Measurements from ENCODE around the gene MAPKAP1.

The MAPKAP1 gene

GRCh38 chr9:125468646-125469045 lies 238.4 kb downstream of the MAPKAP1 start:
- ChIA-PET CTCF (no interaction called here), POLR2A (no interaction called here)
- no peak for DNase-seq (ENCODE audit: extremely low spot score)
- no peak for TF ChIP-seq CTBP1 (IDR thresholded peaks at IDR 0.05; ENCODE audit: borderline replicate concordance)
- no peak for TF ChIP-seq FOXK2 (IDR thresholded peaks at IDR 0.05)

DNA sequence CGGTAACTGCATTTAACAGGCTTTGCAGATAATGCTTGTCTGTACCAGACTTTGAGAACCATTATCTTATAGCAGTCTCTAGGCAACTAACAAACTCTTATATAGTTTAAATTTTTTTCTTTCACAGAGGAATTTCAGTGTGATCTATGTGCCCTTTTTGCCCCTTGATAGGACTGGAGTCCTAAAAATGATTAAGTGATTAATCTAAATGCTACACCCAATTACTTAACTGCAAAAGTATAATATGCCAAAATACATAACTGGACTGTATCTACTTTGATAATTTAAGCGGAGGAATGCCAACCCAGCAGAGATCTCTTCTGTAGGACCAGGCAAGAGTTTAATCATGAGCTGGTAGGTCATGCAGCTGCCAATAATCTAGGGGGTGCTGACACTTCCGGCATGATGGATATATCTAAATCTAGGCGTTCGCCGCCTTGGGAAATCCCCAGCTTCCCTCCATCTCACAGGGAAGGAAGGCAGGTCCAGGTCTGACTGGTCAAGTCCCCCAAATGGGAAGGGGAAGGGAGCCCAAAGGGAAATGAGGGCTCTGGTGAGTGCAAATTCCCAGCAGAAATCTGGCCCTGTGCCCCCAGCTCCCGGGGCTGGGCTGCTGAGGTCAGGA lies 239.8 kb downstream of the MAPKAP1 start:
- no peak for DNase-seq (ENCODE audit: extremely low spot score)
- CTCF ChIA-PET: no interaction called here
- POLR2A ChIA-PET: no interaction called here
- TF ChIP-seq BHLHE40 (IDR thresholded peaks at IDR 0.05; ENCODE audit: borderline replicate concordance) (no peak), ELF4 (IDR thresholded peaks at IDR 0.05) (no peak), FOXK2 (IDR thresholded peaks at IDR 0.05) (no peak), SUZ12 (IDR thresholded peaks at IDR 0.05) (no peak), NFRKB (IDR thresholded peaks at IDR 0.05) (no peak), FOXA1 (IDR thresholded peaks at IDR 0.05) (no peak), ZNF384 (IDR thresholded peaks at IDR 0.05) (no peak), TARDBP (IDR thresholded peaks at IDR 0.05) (no peak), L3MBTL2 (conservative IDR thresholded peaks at IDR 0.05) (no peak)
- TF ChIP-seq, protein P1, sequence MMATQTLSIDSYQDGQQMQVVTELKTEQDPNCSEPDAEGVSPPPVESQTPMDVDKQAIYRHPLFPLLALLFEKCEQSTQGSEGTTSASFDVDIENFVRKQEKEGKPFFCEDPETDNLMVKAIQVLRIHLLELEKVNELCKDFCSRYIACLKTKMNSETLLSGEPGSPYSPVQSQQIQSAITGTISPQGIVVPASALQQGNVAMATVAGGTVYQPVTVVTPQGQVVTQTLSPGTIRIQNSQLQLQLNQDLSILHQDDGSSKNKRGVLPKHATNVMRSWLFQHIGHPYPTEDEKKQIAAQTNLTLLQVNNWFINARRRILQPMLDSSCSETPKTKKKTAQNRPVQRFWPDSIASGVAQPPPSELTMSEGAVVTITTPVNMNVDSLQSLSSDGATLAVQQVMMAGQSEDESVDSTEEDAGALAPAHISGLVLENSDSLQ (IDR thresholded peaks at IDR 0.05): no peak

GRCh38 chr9:125466411-125466810 lies 240.6 kb downstream of the MAPKAP1 start:
- ChIA-PET POLR2A (no interaction called here), CTCF (no interaction called here)
- TF ChIP-seq FOXK2 (IDR thresholded peaks at IDR 0.05) (no peak), NFRKB (IDR thresholded peaks at IDR 0.05) (no peak), L3MBTL2 (conservative IDR thresholded peaks at IDR 0.05) (no peak)
- TF ChIP-seq, protein P1 (IDR thresholded peaks at IDR 0.05): peak; percentile 50; the same call in 1 of the 2 replicates
- DNase-seq (ENCODE audit: extremely low spot score): no peak

GRCh38 chr9:125464591-125465385 lies 242.2 kb downstream of the MAPKAP1 start:
- ChIA-PET CTCF (no interaction called here), POLR2A (no interaction called here)
- TF ChIP-seq ZNF384 (IDR thresholded peaks at IDR 0.05) (no peak), NFRKB (IDR thresholded peaks at IDR 0.05) (no peak), HDGF (IDR thresholded peaks at IDR 0.05; ENCODE audit: borderline replicate concordance) (no peak), ELF4 (IDR thresholded peaks at IDR 0.05) (no peak)
- TF ChIP-seq, protein P1 (IDR thresholded peaks at IDR 0.05): no peak
- no peak for DNase-seq (ENCODE audit: extremely low spot score)

DNA sequence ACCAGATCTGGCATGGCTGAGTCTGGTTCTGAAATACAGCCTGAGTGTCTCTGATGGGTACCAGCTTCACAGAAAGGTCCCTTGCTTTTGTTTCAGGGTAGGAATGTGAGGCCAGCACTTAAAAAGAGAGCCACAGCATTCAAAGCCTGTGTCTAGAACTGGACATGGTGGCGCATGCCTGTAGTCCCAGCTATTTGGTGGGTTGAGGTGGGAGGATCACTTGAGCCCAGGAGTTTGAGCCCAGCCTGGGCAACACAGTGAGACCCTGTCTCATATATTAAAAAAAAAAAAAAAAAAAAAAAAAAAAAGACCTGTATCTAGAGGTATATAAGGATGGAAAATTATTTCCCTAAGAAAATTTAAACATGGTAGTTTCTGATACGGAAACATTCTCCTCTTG lies 243.1 kb downstream of the MAPKAP1 start:
- ChIA-PET CTCF (interaction anchor here (1.7 kb wide), 1 partner anchor 9 kb away, joined by 11 read pairs; no protein-coding TSS in a partner anchor), POLR2A (no interaction called here)
- no peak for TF ChIP-seq ARNT (IDR thresholded peaks at IDR 0.05)
- TF ChIP-seq LEF1 (IDR thresholded peaks at IDR 0.05; ENCODE audit: borderline replicate concordance): no peak
- TF ChIP-seq ZNF384 (IDR thresholded peaks at IDR 0.05): 0 out of 2 replicates have a peak, but pooled peaks have one; percentile 17
- no peak for DNase-seq (ENCODE audit: extremely low spot score)

DNA sequence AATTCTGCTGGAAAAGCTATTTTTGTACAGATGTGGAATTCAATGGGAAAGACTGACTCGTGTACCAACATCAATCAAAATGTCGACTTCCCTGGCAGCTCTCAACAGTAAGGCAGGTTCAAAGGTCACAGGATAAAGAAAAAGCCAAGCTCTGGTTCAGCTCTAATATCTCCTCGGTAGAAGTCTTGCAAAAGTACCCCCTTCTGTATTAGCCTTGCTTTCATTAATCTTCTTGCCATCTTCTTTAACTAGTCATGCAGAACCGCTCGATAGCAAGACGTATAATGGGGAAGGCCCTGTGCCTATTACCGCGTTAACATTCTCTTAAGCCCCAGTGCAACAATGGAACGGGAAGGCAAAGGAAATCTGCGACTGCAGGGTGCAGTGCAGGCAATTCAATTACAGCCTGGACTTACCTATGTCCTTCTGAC lies 244.1 kb downstream of the MAPKAP1 start:
- POLR2A ChIA-PET: no interaction called here
- CTCF ChIA-PET: interaction anchor here (1.7 kb wide), 1 partner anchor 10 kb away, joined by 11 read pairs; no protein-coding TSS in a partner anchor
- no peak for DNase-seq (ENCODE audit: extremely low spot score)
- no peak for TF ChIP-seq LEF1 (IDR thresholded peaks at IDR 0.05; ENCODE audit: borderline replicate concordance)
- TF ChIP-seq, protein P1 (IDR thresholded peaks at IDR 0.05): peak; percentile 64

DNA sequence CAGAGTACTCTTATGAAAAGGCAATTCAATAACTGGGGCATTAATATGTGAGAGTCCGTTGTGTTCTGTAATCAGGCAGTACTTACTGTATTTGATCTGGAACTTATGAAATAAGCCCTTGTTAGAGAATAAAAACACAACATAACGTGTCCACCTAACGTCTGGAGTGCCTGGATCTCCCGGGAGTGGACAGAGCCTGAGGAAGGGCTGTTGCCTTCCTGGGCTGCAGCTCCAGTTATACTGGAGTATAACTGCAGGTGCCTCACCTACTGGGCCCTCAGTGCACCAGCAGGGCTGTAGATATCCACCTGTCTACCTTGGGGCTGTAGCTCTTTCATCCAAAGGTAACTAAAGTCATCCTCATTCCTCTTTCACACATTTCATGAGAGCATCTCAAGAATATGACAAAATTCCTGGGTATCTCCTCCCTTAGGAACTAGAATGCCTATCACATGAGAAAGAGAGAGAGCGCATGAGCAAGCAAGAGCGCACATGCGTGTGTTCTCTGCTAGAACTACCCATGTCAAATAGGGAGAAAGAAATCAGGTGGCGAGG lies 245.3 kb downstream of the MAPKAP1 start:
- DNase-seq (ENCODE audit: extremely low spot score): no peak
- ChIA-PET CTCF (interaction anchor here (0.6 kb wide), 1 partner anchor 58 kb away, joined by 3 read pairs; no protein-coding TSS in a partner anchor), POLR2A (no interaction called here)

More for the DNA sequence above, 245.3 kb downstream of the MAPKAP1 start:
- TF ChIP-seq HDGF (IDR thresholded peaks at IDR 0.05; ENCODE audit: borderline replicate concordance) (no peak), SP1 (IDR thresholded peaks at IDR 0.05) (no peak), CTBP1 (IDR thresholded peaks at IDR 0.05; ENCODE audit: borderline replicate concordance) (no peak), ELF4 (IDR thresholded peaks at IDR 0.05) (no peak), LEF1 (IDR thresholded peaks at IDR 0.05; ENCODE audit: borderline replicate concordance) (no peak), FOXK2 (IDR thresholded peaks at IDR 0.05) (no peak), FOXM1 (IDR thresholded peaks at IDR 0.05; ENCODE audit: borderline replicate concordance) (no peak), ARNT (IDR thresholded peaks at IDR 0.05) (no peak), ZNF384 (IDR thresholded peaks at IDR 0.05) (no peak), NFRKB (IDR thresholded peaks at IDR 0.05) (no peak), SUZ12 (IDR thresholded peaks at IDR 0.05) (no peak), TARDBP (IDR thresholded peaks at IDR 0.05) (no peak), L3MBTL2 (conservative IDR thresholded peaks at IDR 0.05) (no peak), BHLHE40 (IDR thresholded peaks at IDR 0.05; ENCODE audit: borderline replicate concordance) (no peak), FOXA1 (IDR thresholded peaks at IDR 0.05) (no peak)
- TF ChIP-seq, protein P1 (IDR thresholded peaks at IDR 0.05): no peak

Measured in HEK293T (cell line).